SK-N-SH (cell line): ENCODE measurements around the gene NOX5. TPM values are rescaled to one million over a fixed set of nuclear protein-coding genes. Genes with fewer than 3 reads are reported as not detected.

Experiments used
- CTCF ChIA-PET: fragments of 300-600, 350-600 bp; formaldehyde crosslinking; extraction: SDS; loops from one replicate; lab custom pipeline; 2021; lab: Yijun Ruan, JAX
- POLR2A ChIA-PET: fragments of 350-600 bp; sonication (Branson Sonifier 250); formaldehyde crosslinking; extraction: SDS; loops from one replicate; lab custom pipeline; 2020; ENCODE audit warnings: antibody characterized with exemption, inconsistent platforms; lab: Yijun Ruan, JAX
- DNase-seq: peaks from one replicate; pipeline ENCODE4 v3.0.0; 2012
- H2AFZ ChIP-seq: fragments of 200-600 bp; sonication (generic); 2 replicates; pipeline ENCODE4 v1.8.1; 2016; ENCODE audit warnings: antibody characterized with exemption, mild to moderate bottlenecking, low read depth
- H3F3A ChIP-seq: fragments of 200-600 bp; sonication (generic); replicated peaks from 2 replicates; pipeline ENCODE3; 2016; ENCODE audit warnings: antibody characterized with exemption, mild to moderate bottlenecking; ENCODE audit not compliant: insufficient read depth
- H3K27ac ChIP-seq, 2 experiments: fragments of 200-500 bp in 1 of 2; fragments of 200-600 bp in 1 of 2; sonication (Bioruptor generic) in 1 of 2; sonication (generic), shearing (Covaris generic) in 1 of 2; 2 replicates each; pipeline versions ENCODE4 v1.5.1 to v1.6.1; 2014 to 2016; ENCODE audit warnings: low read depth in 2 of 2, inconsistent platforms in 1 of 2, low read length in 1 of 2, mild to moderate bottlenecking in 1 of 2, mixed read lengths in 1 of 2
- H3K27me3 ChIP-seq: fragments of 200-600 bp; sonication (generic), shearing (Covaris generic); 2 replicates; pipeline ENCODE4 v1.6.1; 2016; ENCODE audit warnings: mixed run types; ENCODE audit not compliant: insufficient read depth
- H3K36me3 ChIP-seq, 2 experiments: fragments of 200-500 bp in 1 of 2; fragments of 200-600 bp in 1 of 2; sonication (Bioruptor generic) in 1 of 2; sonication (generic) in 1 of 2; replicated peaks in 1 of 2; 2 replicates each; pipeline versions ENCODE3 to v1.5.1; 2014 to 2016; ENCODE audit warnings: low read length in 1 of 2, mild to moderate bottlenecking in 1 of 2; ENCODE audit not compliant: insufficient read depth in 2 of 2, control insufficient read depth in 1 of 2
- H3K4me1 ChIP-seq, 2 experiments: fragments of 200-500 bp in 1 of 2; fragments of 200-600 bp in 1 of 2; sonication (Bioruptor generic) in 1 of 2; sonication (generic), shearing (Covaris generic) in 1 of 2; 2 replicates each; pipeline versions ENCODE4 v1.5.1 to v1.6.1; 2014 to 2016; ENCODE audit warnings: low read depth in 1 of 2, low read length in 1 of 2, mixed run types in 1 of 2; ENCODE audit not compliant: insufficient read depth in 2 of 2, control insufficient read depth in 1 of 2
- H3K4me2 ChIP-seq: fragments of 200-600 bp; sonication (generic), shearing (Covaris generic); 2 replicates; pipeline ENCODE4 v1.6.1; 2017; ENCODE audit warnings: mixed run types
- H3K4me3 ChIP-seq, 2 experiments: fragments of 200-500 bp in 1 of 2; fragments of 200-600 bp in 1 of 2; sonication (Bioruptor generic) in 1 of 2; sonication (generic), shearing (Covaris generic) in 1 of 2; 2 replicates each; pipeline versions ENCODE4 v1.5.1 to v1.8.1; 2014 to 2016; ENCODE audit warnings: low read depth in 2 of 2, inconsistent platforms in 1 of 2, low read length in 1 of 2, mild to moderate bottlenecking in 1 of 2, mixed read lengths in 1 of 2, moderate library complexity in 1 of 2
- H3K79me2 ChIP-seq: fragments of 200-600 bp; sonication (generic); 2 replicates; pipeline ENCODE4 v1.8.1; 2017; ENCODE audit warnings: mild to moderate bottlenecking; ENCODE audit not compliant: insufficient read depth
- H3K9ac ChIP-seq: fragments of 200-600 bp; sonication (generic); 2 replicates; pipeline ENCODE4 v1.6.1; 2017; ENCODE audit warnings: mixed run types
- H3K9me2 ChIP-seq: fragments of 200-600 bp; sonication (generic); 2 replicates; pipeline ENCODE4 v1.6.1; 2017; ENCODE audit warnings: mixed run types
- H3K9me3 ChIP-seq: fragments of 200-600 bp; sonication (generic); 2 replicates; pipeline ENCODE4 v1.6.1; 2017; ENCODE audit warnings: mixed run types, mild to moderate bottlenecking, moderate library complexity
- H4K20me1 ChIP-seq: fragments of 200-600 bp; sonication (generic); 2 replicates; pipeline ENCODE4 v1.6.1; 2017; ENCODE audit warnings: mild to moderate bottlenecking, mixed run types; ENCODE audit not compliant: insufficient read depth
- CHD2 ChIP-seq: fragments of 150-350 bp; IDR thresholded peaks from 2 replicates; pipeline ENCODE4 v1.6.1; 2018; ENCODE audit warnings: low read length; ENCODE audit not compliant: partially characterized antibody
- CTCF ChIP-seq: fragments of 200-600 bp; sonication (generic); IDR thresholded peaks from 2 replicates; pipeline ENCODE4 v1.6.1; 2017; ENCODE audit warnings: antibody characterized with exemption, mild to moderate bottlenecking, moderate library complexity
- ELF1 ChIP-seq: IDR thresholded peaks from 2 replicates; pipeline ENCODE4 v1.4.0; 2012
- MXI1 ChIP-seq: IDR thresholded peaks from 2 replicates; pipeline ENCODE4 v1.6.1; 2012; ENCODE audit warnings: mild to moderate bottlenecking, low read depth, low read length, improper control_type of control experiment
- NFIC ChIP-seq: IDR thresholded peaks from 2 replicates; pipeline ENCODE4 v1.4.0; 2012; ENCODE audit warnings: borderline replicate concordance
- PBX3 ChIP-seq: IDR thresholded peaks from 2 replicates; pipeline ENCODE4; 2012
- RAD21 ChIP-seq: IDR thresholded peaks from 2 replicates; pipeline ENCODE4 v1.6.1; 2012; ENCODE audit warnings: mild to moderate bottlenecking, low read length
- REST ChIP-seq: IDR thresholded peaks from 2 replicates; pipeline ENCODE4 v1.6.1; 2012; ENCODE audit warnings: mild to moderate bottlenecking, low read depth, low read length, moderate library complexity
- SMC3 ChIP-seq: IDR thresholded peaks from 2 replicates; pipeline ENCODE4 v1.6.1; 2012; ENCODE audit warnings: low read depth, low read length, improper control_type of control experiment
- YY1 ChIP-seq: IDR thresholded peaks from 2 replicates; pipeline ENCODE4 v1.4.0; 2012; ENCODE audit warnings: low read depth, mild to moderate bottlenecking
- WGBS: methylation state at CpG from one replicate; pipeline ENCODE4 v1.1.6; 2017; ENCODE audit warnings: low lambda C conversion rate; 5-methylcytosine and 5-hydroxymethylcytosine counted together
- polyA plus RNA-seq, 3 experiments: library from polyadenylated mRNA; depleted of rRNA; stranded (reverse); fragments of >200 nt; gene quantifications; 2 replicates each; pipeline ENCODE4 v1.2.3, GENCODE V29; 2012

The NOX5 gene
- polyA plus RNA-seq, 1 of the 3 experiments (the other 2 are of a cell fraction), result 0.05 TPM

- no peak for TF ChIP-seq NFIC
- no peak for TF ChIP-seq YY1
- peak; percentile 91 for TF ChIP-seq REST
- Histone ChIP-seq H3K9me3 (no peaks in the 10 kb centered on the region), H2AFZ (no peak overlapping the region), H3K79me2 (no peaks in the 10 kb centered on the region), H4K20me1 (no peaks in the 10 kb centered on the region), H3K9ac (no peak overlapping the region), H3K4me1 (peaks cover 4 to 26% of the 10 kb centered on the region in 2 experiments; a peak in 3 of 4 replicates), H3K9me2 (no peaks in the 10 kb centered on the region), H3F3A (no peaks in the 10 kb centered on the region), H3K36me3 (no peaks in the 10 kb centered on the region), H3K27ac (no peak overlapping the region), H3K27me3 (no peaks in the 10 kb centered on the region; the same call in 1 of the 2 replicates), H3K4me3 (no peak overlapping the region), H3K4me2 (no peak overlapping the region)
- DNase-seq, result no peak
- ChIA-PET POLR2A (no interaction called here), CTCF (interaction anchor here (1.5 to 4.5 kb wide), 4 partner anchors 9 to 338 kb away, joined by 5 to 96 read pairs (median 18); no protein-coding TSS in a partner anchor)
- 43% methylated on average over 3 of the region's 3 CpGs for WGBS
Observed at GRCh38 chr15:69056365-69056764, 41.9 kb downstream of the NOX5 start.

- peak overlapping the region; percentile 71; the same call in 1 of the 2 replicates for H2AFZ ChIP-seq
- peak overlapping the region in 1 of 2 experiments; percentile 34; a peak in 1 of 4 replicates for H3K4me3 ChIP-seq
- CTCF ChIA-PET, result interaction anchor here (0.5 to 4.5 kb wide), 80 partner anchors 9 to 702 kb away, joined by 3 to 96 read pairs (median 4); partner anchors contain the start of genes GLCE, KIF23, NOX5 and RPLP1
- H3K79me2 ChIP-seq, result no peaks in the 10 kb centered on the region
- WGBS, result 20% methylated on average over 18 of the region's 18 CpGs
- H4K20me1 ChIP-seq, result no peaks in the 10 kb centered on the region
- no peaks in the 10 kb centered on the region; the same call in 1 of the 2 replicates for H3K27me3 ChIP-seq
- peaks cover 4 to 26% of the 10 kb centered on the region in 2 experiments; a peak in 3 of 4 replicates for H3K4me1 ChIP-seq
- H3F3A ChIP-seq, result no peaks in the 10 kb centered on the region
- POLR2A ChIA-PET, result no interaction called here
- 0 out of 2 replicates have a peak overlapping the region, but pooled peaks have one; percentile 9 for H3K4me2 ChIP-seq
- no peak overlapping the region for H3K9ac ChIP-seq
- peak; percentile 10 for TF ChIP-seq CHD2
- peak; percentile 92 for TF ChIP-seq CTCF
- TF ChIP-seq REST, result no peak
- peak; percentile 44; the same call in 1 of the 2 replicates for TF ChIP-seq MXI1
- no peak for TF ChIP-seq NFIC
- TF ChIP-seq ELF1, result peak; percentile 26; the same call in 1 of the 2 replicates
- TF ChIP-seq SMC3, result peak; percentile 98
- TF ChIP-seq PBX3, result peak; percentile 79
- TF ChIP-seq RAD21, result peak; percentile 96
- no peaks in the 10 kb centered on the region for H3K9me2 ChIP-seq
- H3K27ac ChIP-seq, result peak overlapping the region in 1 of 2 experiments; percentile 87; a peak in 2 of 4 replicates
- no peaks in the 10 kb centered on the region for H3K36me3 ChIP-seq
- H3K9me3 ChIP-seq, result no peaks in the 10 kb centered on the region
- peak; percentile 82 for DNase-seq
Observed at GRCh38 chr15:69058830-69059556, 44.5 kb downstream of the NOX5 start.
